Neutrophil (primary cell): ENCODE data around the gene GABRB3.

Experiments used
- H3K27ac ChIP-seq: fragments of 200-600 bp; sonication (generic); 2 replicates; pipeline ENCODE4 v1.5.1; 2016; ENCODE audit warnings: mild to moderate bottlenecking, moderate library complexity
- H3K27me3 ChIP-seq: fragments of 200-600 bp; sonication (generic); 2 replicates; pipeline ENCODE4 v1.6.0; 2016; ENCODE audit warnings: mild to moderate bottlenecking
- H3K36me3 ChIP-seq: fragments of 200-600 bp; sonication (generic); 2 replicates; pipeline ENCODE4 v1.5.1; 2017
- H3K4me1 ChIP-seq, 2 experiments: fragments of 200-600 bp in 1 of 2; sonication (generic) in 1 of 2; 1 replicate in 1 of 2; 2 replicates in 1 of 2; pipeline versions ENCODE4 v1.5.1 to v1.6.1; 2013 to 2016; ENCODE audit warnings: low read depth in 1 of 2, low read length in 1 of 2, mild to moderate bottlenecking in 1 of 2, moderate library complexity in 1 of 2; ENCODE audit not compliant: control insufficient read depth in 1 of 2, insufficient read depth in 1 of 2
- H3K4me3 ChIP-seq, 2 experiments: fragments of 200-600 bp in 1 of 2; sonication (generic) in 1 of 2; 1 replicate in 1 of 2; 2 replicates in 1 of 2; pipeline ENCODE4 v1.5.1; 2013 to 2016; ENCODE audit warnings: low read depth in 1 of 2, low read length in 1 of 2, mild to moderate bottlenecking in 1 of 2, moderate library complexity in 1 of 2
- H3K9me3 ChIP-seq: fragments of 200-600 bp; sonication (generic); 2 replicates; pipeline ENCODE4 v1.5.1; 2016
- CTCF ChIP-seq: fragments of 200-600 bp; sonication (generic); IDR thresholded peaks from 2 replicates; pipeline ENCODE4 v1.5.1; 2016; ENCODE audit warnings: antibody characterized with exemption

GABRB3 gene

GRCh38 chr15:26632500-26632899 lies 140.4 kb downstream of the GABRB3 start:
- Histone ChIP-seq H3K27me3 (no peaks in the 10 kb centered on the region), H3K27ac (no peak overlapping the region), H3K4me1 (no peaks in the 10 kb centered on the region), H3K36me3 (no peaks in the 10 kb centered on the region), H3K9me3 (no peaks in the 10 kb centered on the region), H3K4me3 (no peak overlapping the region)
- no peak for TF ChIP-seq CTCF

DNA sequence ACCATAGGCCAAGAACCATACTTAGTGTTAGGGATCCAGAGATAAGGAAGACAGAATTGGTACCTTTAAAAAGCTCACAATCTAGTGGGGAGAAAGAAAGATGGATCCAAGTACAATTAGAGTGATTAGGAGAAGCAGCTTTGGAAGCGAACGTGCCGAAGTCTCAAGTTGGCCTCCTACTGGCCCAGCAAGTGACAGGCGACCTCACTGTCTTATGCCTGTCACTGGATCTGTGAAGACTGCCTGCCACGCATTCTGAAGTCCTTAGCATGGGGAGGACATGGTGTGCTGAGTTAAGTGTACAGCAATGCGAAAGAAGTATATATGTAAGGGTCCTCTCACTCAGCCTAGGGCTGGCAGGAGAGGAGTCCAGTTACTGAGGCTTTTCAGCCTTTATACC lies 141.0 kb downstream of the GABRB3 start:
- Histone ChIP-seq H3K9me3 (no peaks in the 10 kb centered on the region), H3K27me3 (no peaks in the 10 kb centered on the region), H3K27ac (no peak overlapping the region), H3K4me3 (no peak overlapping the region), H3K4me1 (no peaks in the 10 kb centered on the region), H3K36me3 (no peaks in the 10 kb centered on the region)
- TF ChIP-seq CTCF: no peak

DNA sequence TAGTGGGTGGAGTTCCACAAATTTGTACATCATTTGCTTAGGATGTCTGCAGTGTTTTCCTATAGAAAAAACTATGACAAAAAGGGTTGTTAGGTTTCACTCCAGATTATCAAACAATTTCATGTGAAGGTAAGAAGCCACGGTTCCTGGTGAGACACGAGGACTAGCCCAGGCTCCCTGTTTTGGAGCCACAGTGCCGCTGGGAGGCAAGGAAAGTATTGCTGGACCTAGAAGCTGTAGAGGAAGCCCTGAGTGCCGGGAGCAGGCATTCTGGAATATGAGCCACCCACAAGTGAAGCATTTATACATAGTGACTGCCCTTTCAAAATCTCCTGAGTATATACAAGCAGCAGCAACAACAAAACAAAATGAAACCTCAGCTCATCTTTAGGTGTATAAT lies 142.0 kb downstream of the GABRB3 start:
- Histone ChIP-seq H3K27me3 (no peaks in the 10 kb centered on the region), H3K4me3 (no peak overlapping the region), H3K36me3 (no peaks in the 10 kb centered on the region), H3K9me3 (no peaks in the 10 kb centered on the region), H3K4me1 (no peaks in the 10 kb centered on the region), H3K27ac (no peak overlapping the region)
- no peak for TF ChIP-seq CTCF

GRCh38 chr15:26628879-26629529 lies 143.9 kb downstream of the GABRB3 start:
- no peak overlapping the region for H3K4me3 ChIP-seq
- no peaks in the 10 kb centered on the region for H3K4me1 ChIP-seq
- H3K27me3 ChIP-seq: no peaks in the 10 kb centered on the region
- no peaks in the 10 kb centered on the region for H3K9me3 ChIP-seq
- no peak overlapping the region for H3K27ac ChIP-seq
- no peaks in the 10 kb centered on the region for H3K36me3 ChIP-seq
- TF ChIP-seq CTCF: no peak

DNA sequence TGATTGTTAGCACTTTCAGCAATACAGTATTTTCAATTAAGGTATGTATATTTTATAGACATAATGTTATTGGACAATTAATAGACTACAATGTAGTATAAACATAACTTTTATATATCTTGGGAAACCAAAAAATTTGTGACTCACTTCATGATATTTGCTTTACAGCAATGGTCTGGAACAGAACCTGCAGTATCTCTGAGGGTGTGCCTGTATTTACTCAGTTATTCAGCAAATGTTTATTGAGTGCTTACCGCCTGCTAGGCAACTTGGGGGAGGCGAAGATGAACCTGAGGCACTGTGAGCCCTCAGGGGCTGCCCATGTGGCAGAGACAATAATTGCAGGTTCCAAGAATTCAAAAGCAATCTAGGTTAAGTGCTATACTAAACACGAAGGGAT lies 144.8 kb downstream of the GABRB3 start:
- no peak overlapping the region for H3K4me3 ChIP-seq
- TF ChIP-seq CTCF: no peak
- no peak overlapping the region for H3K27ac ChIP-seq
- no peaks in the 10 kb centered on the region for H3K4me1 ChIP-seq
- no peaks in the 10 kb centered on the region for H3K27me3 ChIP-seq
- no peaks in the 10 kb centered on the region for H3K36me3 ChIP-seq
- H3K9me3 ChIP-seq: no peaks in the 10 kb centered on the region

- Histone ChIP-seq H3K36me3 (no peaks in the 10 kb centered on the region), H3K27me3 (no peaks in the 10 kb centered on the region), H3K27ac (no peak overlapping the region), H3K4me3 (no peak overlapping the region), H3K4me1 (no peaks in the 10 kb centered on the region), H3K9me3 (no peaks in the 10 kb centered on the region)
- TF ChIP-seq CTCF: no peak
Measured at GRCh38 chr15:26624128-26624527, 148.7 kb downstream of the GABRB3 start.
